LNCAP (cell line): ENCODE results near the gene PHPT1.

Experiments used
- CTCF ChIP-seq: fragments of 450-650 bp; IDR thresholded peaks from 2 replicates; pipeline ENCODE4 v1.5.1; 2017; ENCODE audit warnings: mild to moderate bottlenecking

PHPT1 gene

GRCh38 chr9:136867480-136867879 is 18.3 kb downstream of the PHPT1 start:
- TF ChIP-seq CTCF: no peak

DNA sequence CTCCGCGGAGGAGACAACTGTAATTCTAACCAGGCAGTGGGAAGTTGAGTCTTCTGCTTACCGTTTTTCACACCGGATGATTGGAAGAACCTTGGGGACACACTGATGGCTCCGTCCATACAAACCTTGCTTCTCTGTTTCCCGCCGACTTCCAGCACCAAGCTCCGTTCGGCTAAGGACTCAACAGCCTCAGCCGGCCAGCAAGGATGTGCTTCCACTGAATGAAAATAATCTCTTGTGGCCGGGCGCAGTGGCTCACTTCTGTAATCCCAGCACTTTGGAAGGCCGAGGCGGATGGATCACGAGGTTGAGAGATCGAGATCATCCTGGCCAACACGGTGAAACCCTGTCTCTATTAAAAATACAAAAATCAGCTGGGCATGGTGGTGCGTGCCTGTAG is 18.7 kb downstream of the PHPT1 start:
- TF ChIP-seq CTCF: no peak

DNA sequence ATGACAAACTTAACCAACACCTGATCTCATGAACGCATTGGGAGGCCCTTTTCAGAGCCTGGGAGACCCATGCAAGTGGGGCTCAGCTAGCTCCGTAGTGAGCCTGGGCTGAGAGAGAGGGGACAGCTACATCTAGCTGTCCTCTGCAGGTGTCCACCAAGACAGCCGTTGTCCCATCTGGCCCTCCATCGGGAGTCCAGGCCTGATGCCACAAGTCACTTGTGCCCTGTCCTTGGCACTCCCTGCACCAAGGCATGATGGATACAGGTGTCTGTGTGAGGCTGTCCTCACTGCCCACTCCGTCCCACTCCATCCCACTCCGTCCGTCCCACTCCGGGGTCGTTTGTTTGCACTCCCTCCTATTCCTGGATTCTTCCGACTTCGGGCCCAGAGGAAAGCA is 19.4 kb downstream of the PHPT1 start:
- TF ChIP-seq CTCF: no peak

GRCh38 chr9:136875155-136875554 is 25.9 kb downstream of the PHPT1 start:
- no peak for TF ChIP-seq CTCF

DNA sequence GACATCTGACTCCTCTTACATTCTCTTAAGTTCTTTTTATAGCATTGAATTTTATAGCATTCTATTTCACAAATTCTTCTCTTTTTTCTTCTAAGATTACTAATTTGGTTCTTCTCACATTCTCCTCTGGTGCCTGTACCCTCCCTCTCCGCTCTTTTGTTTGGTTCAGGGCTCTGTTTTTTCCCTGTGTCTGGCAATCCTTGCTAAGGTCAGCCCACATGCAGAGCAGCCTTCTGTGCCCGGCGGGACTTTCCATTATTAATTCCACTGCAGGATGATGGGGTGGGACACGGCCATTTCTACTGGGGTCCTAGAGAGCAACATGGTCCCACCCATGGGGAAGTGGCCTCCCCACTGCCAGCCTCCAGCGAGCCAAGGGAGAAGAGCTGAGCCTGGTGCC is 27.3 kb downstream of the PHPT1 start:
- TF ChIP-seq CTCF: no peak

GRCh38 chr9:136880651-136881050 is 31.4 kb downstream of the PHPT1 start:
- TF ChIP-seq CTCF: no peak

DNA sequence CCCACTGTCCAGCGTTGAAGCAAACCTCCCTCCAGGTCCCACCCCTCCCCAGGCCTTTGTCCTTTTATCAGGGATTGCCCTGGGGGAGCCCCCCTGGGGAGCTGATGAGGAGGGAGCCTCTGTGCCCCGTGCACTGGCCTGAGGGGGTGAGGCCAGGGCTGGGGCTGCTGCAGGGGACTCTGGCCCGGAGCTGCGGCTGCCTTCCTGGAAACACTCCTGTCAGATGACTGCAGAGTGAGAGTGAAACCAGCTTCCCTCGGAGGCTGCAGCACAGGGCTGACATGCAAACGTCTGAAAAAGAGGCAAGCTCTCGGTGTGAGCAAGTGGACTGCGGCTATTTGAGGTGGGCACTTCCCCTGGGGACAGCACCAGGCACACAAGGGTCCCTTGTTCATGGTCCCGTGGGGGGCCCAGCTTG is 32.5 kb downstream of the PHPT1 start:
- no peak for TF ChIP-seq CTCF
